ENCODE data around the gene ADH1B. TPM values are rescaled to one million over a fixed set of nuclear protein-coding genes. Genes with fewer than 3 reads are reported as not detected.
"Not testable (repeated sequence)": the region's sequence is repeated elsewhere in the genome, so short reads cannot be mapped to it uniquely, and the experiment has no call there.

Gene ADH1B
- total RNA-seq, 4 donors from 2014 or later = 72.9 to 318 (median 212) TPM

DNA sequence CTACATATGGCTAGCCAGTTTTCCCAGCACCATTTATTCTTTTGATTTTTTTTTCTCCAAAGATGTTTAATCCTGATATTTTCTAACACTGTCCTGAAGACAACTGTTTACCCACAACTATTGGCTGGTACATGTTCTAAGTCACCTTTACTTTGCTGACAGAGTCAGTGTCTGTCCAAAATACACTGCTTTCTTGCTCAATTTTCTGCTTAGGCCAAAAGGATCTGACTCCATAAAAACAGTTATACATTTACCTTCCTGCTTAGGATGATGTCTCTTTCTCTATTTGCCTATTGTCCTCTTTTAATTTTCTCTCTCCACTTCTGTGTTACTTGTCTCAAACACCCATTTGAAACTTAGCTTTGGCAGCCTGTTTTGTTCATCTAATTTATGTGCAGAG is 28.1 kb upstream of the ADH1B start:
- Histone ChIP-seq H3K9me3 (no peaks in the 10 kb centered on the region), H3K36me3 (no peaks in the 10 kb centered on the region), H3K27me3 (no peaks in the 10 kb centered on the region), H3K4me3 (no peak overlapping the region), H3K27ac (no peak overlapping the region), H3K4me1 (no peaks in the 10 kb centered on the region)
- DNase-seq (ENCODE audit: low spot score in 2 of 2) = no peak
- no peak for TF ChIP-seq EP300 (IDR thresholded peaks at IDR 0.05)
- no peak for TF ChIP-seq CTCF (IDR thresholded peaks at IDR 0.05)
- TF ChIP-seq POLR2A (IDR thresholded peaks at IDR 0.05) = no peak
- no peak for TF ChIP-seq POLR2AphosphoS5 (IDR thresholded peaks at IDR 0.05)

- not testable (repeated sequence) for H3K27me3 ChIP-seq; H3K27ac ChIP-seq; H3K4me1 ChIP-seq; H3K9me3 ChIP-seq; H3K36me3 ChIP-seq; DNase-seq (ENCODE audit: low spot score in 2 of 2); H3K4me3 ChIP-seq
- 86% methylated on average over 7 of the region's 7 CpGs for WGBS
Measured at GRCh38 chr4:99342624-99343023, 21.4 kb upstream of the ADH1B start.

GRCh38 chr4:99341426-99341825 is 20.2 kb upstream of the ADH1B start:
- no peaks in the 10 kb centered on the region for H3K36me3 ChIP-seq
- H3K9me3 ChIP-seq = no peaks in the 10 kb centered on the region
- TF ChIP-seq POLR2A (IDR thresholded peaks at IDR 0.05) (no peak), EP300 (IDR thresholded peaks at IDR 0.05) (no peak), CTCF (IDR thresholded peaks at IDR 0.05) (no peak), POLR2AphosphoS5 (IDR thresholded peaks at IDR 0.05) (no peak)
- no peak for DNase-seq (ENCODE audit: low spot score in 2 of 2)
- no peak overlapping the region for H3K4me3 ChIP-seq
- H3K27me3 ChIP-seq = no peaks in the 10 kb centered on the region
- H3K4me1 ChIP-seq = no peaks in the 10 kb centered on the region
- no peak overlapping the region for H3K27ac ChIP-seq
- 91% methylated on average over 1 of the region's 1 CpG for WGBS

- Histone ChIP-seq H3K9me3 (no peaks in the 10 kb centered on the region), H3K36me3 (no peaks in the 10 kb centered on the region), H3K27me3 (no peaks in the 10 kb centered on the region), H3K4me1 (no peaks in the 10 kb centered on the region), H3K4me3 (no peak overlapping the region), H3K27ac (no peak overlapping the region)
- no peak for TF ChIP-seq POLR2AphosphoS5 (IDR thresholded peaks at IDR 0.05)
- no peak for TF ChIP-seq POLR2A (IDR thresholded peaks at IDR 0.05)
- TF ChIP-seq CTCF (IDR thresholded peaks at IDR 0.05) = no peak
- no peak for TF ChIP-seq EP300 (IDR thresholded peaks at IDR 0.05)
- WGBS = 86% methylated on average over 3 of the region's 3 CpGs
- no peak for DNase-seq (ENCODE audit: low spot score in 2 of 2)
Measured at GRCh38 chr4:99339172-99339571, 18.0 kb upstream of the ADH1B start.

- 71% methylated on average over 4 of the region's 4 CpGs for WGBS
- no peaks in the 10 kb centered on the region for H3K9me3 ChIP-seq
Measured at GRCh38 chr4:99336553-99336952, 15.4 kb upstream of the ADH1B start.

More at GRCh38 chr4:99336553-99336952, 15.4 kb upstream of the ADH1B start:
- no peaks in the 10 kb centered on the region for H3K36me3 ChIP-seq
- no peaks in the 10 kb centered on the region for H3K4me1 ChIP-seq
- no peak for DNase-seq (ENCODE audit: low spot score in 2 of 2)
- H3K27me3 ChIP-seq = no peaks in the 10 kb centered on the region
- H3K27ac ChIP-seq = no peak overlapping the region
- no peak overlapping the region for H3K4me3 ChIP-seq
- TF ChIP-seq EP300 (IDR thresholded peaks at IDR 0.05) (no peak), POLR2AphosphoS5 (IDR thresholded peaks at IDR 0.05) (no peak), CTCF (IDR thresholded peaks at IDR 0.05) (no peak), POLR2A (IDR thresholded peaks at IDR 0.05) (no peak)

All from suprapubic skin (tissue), 4 donors.